WTC11 (cell line): ENCODE data around the gene CTIF. TPM values are rescaled to one million over a fixed set of nuclear protein-coding genes. Genes with fewer than 3 reads are reported as not detected.

Experiments
- ATAC-seq: fragments of 200-7000 bp; cut with Tn5 transposase; 2 replicates; pipeline ENCODE4 v1.10.0; 2021; ENCODE audit warnings: mild to moderate bottlenecking, moderate library complexity
- CTCF ChIA-PET: fragments of 300-600 bp; sonication (Branson Sonifier 250); formaldehyde crosslinking; loops from one replicate; lab custom pipeline; 2021; ENCODE audit warnings: antibody characterized with exemption; lab: Charles Lee
- POLR2A ChIA-PET: fragments of 350-600 bp; sonication (Branson Sonifier 250); formaldehyde crosslinking; loops from one replicate; lab custom pipeline; 2021; ENCODE audit warnings: antibody characterized with exemption; lab: Charles Lee
- DNase-seq: peaks from one replicate; pipeline ENCODE4 v3.0.0; 2021; ENCODE audit warnings: low spot score
- H3K27ac Mint-ChIP-seq: 2 replicates; pipeline ENCODE4 v1.8.0; 2021; ENCODE audit warnings: mixed read lengths
- H3K27me3 Mint-ChIP-seq: 2 replicates; pipeline ENCODE4 v1.8.0; 2021; ENCODE audit warnings: low read depth, mild to moderate bottlenecking, moderate library complexity, mixed read lengths
- H3K36me3 Mint-ChIP-seq: 2 replicates; pipeline ENCODE4 v1.8.0; 2021; ENCODE audit warnings: mixed read lengths
- H3K4me1 Mint-ChIP-seq: 2 replicates; pipeline ENCODE4 v1.8.0; 2022; ENCODE audit warnings: mixed read lengths
- H3K4me3 Mint-ChIP-seq: 2 replicates; pipeline ENCODE4 v1.8.0; 2021; ENCODE audit warnings: mild to moderate bottlenecking, moderate library complexity, mixed read lengths
- H3K9me3 Mint-ChIP-seq: 2 replicates; pipeline ENCODE4 v1.8.0; 2021; ENCODE audit warnings: mixed read lengths
- CBFB ChIP-seq: sonication (generic); formaldehyde crosslinking; IDR thresholded peaks from 2 replicates; pipeline ENCODE4 v1.8.1; 2022; ENCODE audit warnings: mild to moderate bottlenecking, low read depth, missing genetic modification reagents
- E2F4 ChIP-seq: sonication (generic); formaldehyde crosslinking; IDR thresholded peaks from 2 replicates; pipeline ENCODE4 v1.8.1; 2022; ENCODE audit warnings: low read depth, mild to moderate bottlenecking, moderate library complexity, missing genetic modification reagents, borderline replicate concordance
- E2F5 ChIP-seq: sonication (generic); formaldehyde crosslinking; IDR thresholded peaks from 2 replicates; pipeline ENCODE4 v1.8.1; 2022; ENCODE audit warnings: mild to moderate bottlenecking, moderate library complexity, missing genetic modification reagents
- ELF4 ChIP-seq: sonication (generic); formaldehyde crosslinking; IDR thresholded peaks from 2 replicates; pipeline ENCODE4 v1.8.1; 2022; ENCODE audit warnings: low read depth, mild to moderate bottlenecking, moderate library complexity, missing genetic modification reagents
- GABPB1 ChIP-seq: sonication (generic); formaldehyde crosslinking; IDR thresholded peaks from 2 replicates; pipeline ENCODE4 v1.8.1; 2023; ENCODE audit warnings: mild to moderate bottlenecking, missing genetic modification reagents
- HMGA2 ChIP-seq: fragments of 250-450 bp; sonication (Bioruptor Pico); IDR thresholded peaks from 2 replicates; pipeline ENCODE4 v1.4.0; 2021; ENCODE audit warnings: mild to moderate bottlenecking, moderate library complexity
- HMGXB4 ChIP-seq: sonication (generic); formaldehyde crosslinking; IDR thresholded peaks from 2 replicates; pipeline ENCODE4 v1.8.1; 2023; ENCODE audit warnings: mild to moderate bottlenecking, moderate library complexity, missing genetic modification reagents
- MAX ChIP-seq: sonication (generic); formaldehyde crosslinking; IDR thresholded peaks from 2 replicates; pipeline ENCODE4 v1.8.0; 2022; ENCODE audit warnings: mild to moderate bottlenecking, missing genetic modification reagents
- NFATC4 ChIP-seq: fragments of 250-450 bp; sonication (Bioruptor Pico); IDR thresholded peaks from 2 replicates; pipeline ENCODE4 v1.9.0; 2021; ENCODE audit warnings: mild to moderate bottlenecking
- NFE2L1 ChIP-seq: sonication (generic); formaldehyde crosslinking; IDR thresholded peaks from 2 replicates; pipeline ENCODE4 v1.8.1; 2023; ENCODE audit warnings: missing genetic modification reagents
- NFYB ChIP-seq: sonication (generic); formaldehyde crosslinking; conservative IDR thresholded peaks from 2 replicates; pipeline ENCODE4 v1.8.0; 2022; ENCODE audit warnings: low read depth, missing genetic modification reagents
- NR1H2 ChIP-seq: sonication (generic); formaldehyde crosslinking; IDR thresholded peaks from 2 replicates; pipeline ENCODE4 v1.9.0; 2021; ENCODE audit warnings: mild to moderate bottlenecking, moderate library complexity, missing genetic modification reagents
- OVOL2 ChIP-seq: fragments of 250-450 bp; sonication (Bioruptor Pico); IDR thresholded peaks from 2 replicates; pipeline ENCODE4 v1.9.0; 2021; ENCODE audit warnings: mild to moderate bottlenecking, borderline replicate concordance
- RELA ChIP-seq: sonication (generic); formaldehyde crosslinking; IDR thresholded peaks from 2 replicates; pipeline ENCODE4 v1.8.1; 2022; ENCODE audit warnings: missing genetic modification reagents, mild to moderate bottlenecking, borderline replicate concordance
- SMAD3 ChIP-seq: sonication (generic); formaldehyde crosslinking; IDR thresholded peaks from 2 replicates; pipeline ENCODE4 v1.8.0; 2022; ENCODE audit warnings: missing genetic modification reagents, mild to moderate bottlenecking, borderline replicate concordance
- USF1 ChIP-seq: sonication (generic); formaldehyde crosslinking; IDR thresholded peaks from 2 replicates; pipeline ENCODE4 v1.8.0; 2022; ENCODE audit warnings: mild to moderate bottlenecking, missing genetic modification reagents
- USF2 ChIP-seq: sonication (generic); formaldehyde crosslinking; IDR thresholded peaks from 2 replicates; pipeline ENCODE4 v1.8.1; 2023; ENCODE audit warnings: mild to moderate bottlenecking, missing genetic modification reagents, moderate library complexity
- ZNF281 ChIP-seq: sonication (generic); formaldehyde crosslinking; IDR thresholded peaks from 2 replicates; pipeline ENCODE4 v1.8.0; 2023; ENCODE audit warnings: mild to moderate bottlenecking, missing genetic modification reagents
- ZNF423 ChIP-seq: fragments of 250-450 bp; sonication (Bioruptor Pico); IDR thresholded peaks from 2 replicates; pipeline ENCODE4 v2.1.2; 2022; ENCODE audit warnings: mild to moderate bottlenecking, moderate library complexity
- ZNF425 ChIP-seq: fragments of 250-450 bp; sonication (Bioruptor Pico); conservative IDR thresholded peaks from 2 replicates; pipeline ENCODE4 v1.9.0; 2021; ENCODE audit warnings: mild to moderate bottlenecking
- ZNF512 ChIP-seq: sonication (generic); formaldehyde crosslinking; IDR thresholded peaks from 2 replicates; pipeline ENCODE4 v1.8.1; 2022; ENCODE audit warnings: missing genetic modification reagents, borderline replicate concordance
- total RNA-seq: library from RNA; stranded (reverse); gene quantifications from 3 replicates; pipeline ENCODE4 v1.2.3, GENCODE V29; 2021

Gene CTIF
- total RNA-seq, 1 experiment from 2014 or later, result 28.5 TPM

GRCh38 chr18:48550101-48550729, 11.4 kb downstream of the CTIF start (continued):
- TF ChIP-seq ZNF512 (CRISPR knock-in tag), result no peak
- no peak for TF ChIP-seq HMGXB4 (CRISPR knock-in tag)
- no peak for TF ChIP-seq NFYB (CRISPR knock-in tag)
- no peak for TF ChIP-seq NFE2L1 (CRISPR knock-in tag)
- no peak for TF ChIP-seq OVOL2 (CRISPR knock-in tag)
- TF ChIP-seq E2F4 (CRISPR knock-in tag), result no peak
- TF ChIP-seq ZNF423 (CRISPR knock-in tag), result no peak
- TF ChIP-seq ZNF281 (CRISPR knock-in tag), result no peak

GRCh38 chr18:48551100-48551499, 12.3 kb downstream of the CTIF start:
- ATAC-seq (no peak), DNase-seq (no peak)
- CTCF ChIA-PET, result no interaction called here
- H3K36me3 Mint-ChIP-seq, result no peaks in the 10 kb centered on the region
- no peak overlapping the region for H3K4me3 Mint-ChIP-seq
- no peaks in the 10 kb centered on the region for H3K9me3 Mint-ChIP-seq
- H3K4me1 Mint-ChIP-seq, result peaks cover 32% of the 10 kb centered on the region
- no peak overlapping the region for H3K27ac Mint-ChIP-seq
- no peaks in the 10 kb centered on the region for H3K27me3 Mint-ChIP-seq
- POLR2A ChIA-PET, result no interaction called here
- TF ChIP-seq ZNF425 (CRISPR knock-in tag) (no peak), CBFB (no peak), USF1 (CRISPR knock-in tag) (no peak), HMGA2 (CRISPR knock-in tag) (no peak), E2F5 (no peak), SMAD3 (CRISPR knock-in tag) (no peak), USF2 (CRISPR knock-in tag) (no peak), ZNF512 (CRISPR knock-in tag) (no peak), GABPB1 (CRISPR knock-in tag) (no peak), NR1H2 (no peak), NFATC4 (CRISPR knock-in tag) (no peak), RELA (no peak), MAX (CRISPR knock-in tag) (no peak), ELF4 (no peak)
